K562 (cell line): ENCODE results near the gene BLVRA. TPM values are rescaled to one million over a fixed set of nuclear protein-coding genes. Genes with fewer than 3 reads are reported as not detected.

Experiments used
- FIP1L1 ChIP-seq: fragments of 200-400 bp; formaldehyde crosslinking; IDR thresholded peaks from 2 replicates; pipeline ENCODE4 v1.6.1; 2018; ENCODE audit warnings: mild to moderate bottlenecking, low read depth, low read length; ENCODE audit not compliant: poor library complexity, severe bottlenecking
- FOXA1 ChIP-seq: fragments of 450-650 bp; IDR thresholded peaks from 2 replicates; pipeline ENCODE4 v1.6.1; 2016; ENCODE audit warnings: mild to moderate bottlenecking, borderline replicate concordance
- GABPB2 ChIP-seq: fragments of 250-450 bp; sonication (Bioruptor Pico); conservative IDR thresholded peaks from 2 replicates; pipeline ENCODE4 v1.5.1; 2021; ENCODE audit warnings: mild to moderate bottlenecking
- HDAC2 ChIP-seq: fragments of 450-650 bp; IDR thresholded peaks from 2 replicates; pipeline ENCODE4 v1.6.1; 2016; ENCODE audit warnings: mild to moderate bottlenecking
- KLF1 ChIP-seq: fragments of 450-650 bp; IDR thresholded peaks from 2 replicates; pipeline ENCODE4 v1.6.1; 2016; ENCODE audit warnings: missing genetic modification characterization, missing compliant biosample characterization
- LEF1 ChIP-seq: fragments of 450-650 bp; IDR thresholded peaks from 2 replicates; pipeline ENCODE4 v1.6.1; 2016; ENCODE audit warnings: mild to moderate bottlenecking
- MTF1 ChIP-seq: fragments of 250-450 bp; sonication (Bioruptor Pico); IDR thresholded peaks from 2 replicates; pipeline ENCODE4 v1.9.0; 2021; ENCODE audit warnings: moderate library complexity, mild to moderate bottlenecking, inconsistent platforms, borderline replicate concordance
- NR2C1 ChIP-seq, 2 experiments: fragments of 450-650 bp; IDR thresholded peaks; 2 replicates each; pipeline ENCODE4 v1.6.1; 2017; ENCODE audit warnings: mild to moderate bottlenecking in 2 of 2, antibody characterized with exemption in 1 of 2, inconsistent platforms in 1 of 2, missing compliant biosample characterization in 1 of 2, missing genetic modification characterization in 1 of 2
- PML ChIP-seq: IDR thresholded peaks from 2 replicates; pipeline ENCODE4 v1.6.1; 2012; ENCODE audit warnings: low read length, inconsistent platforms
- POLR2AphosphoS2 ChIP-seq: IDR thresholded peaks from 2 replicates; pipeline ENCODE4 v1.6.1; 2012; ENCODE audit warnings: low read length, improper control_type of control experiment
- SNIP1 ChIP-seq: fragments of 450-650 bp; IDR thresholded peaks from 2 replicates; pipeline ENCODE4 v1.7.1; 2017; ENCODE audit warnings: low read depth, mild to moderate bottlenecking
- SRF ChIP-seq, 2 experiments: fragments of 250-450, 450-650 bp in 1 of 2; sonication (Bioruptor Pico) in 1 of 2; sonication (generic) in 1 of 2; formaldehyde crosslinking; IDR thresholded peaks; 2 replicates each; pipeline versions ENCODE4 v1.5.0 to v1.5.1; 2020 to 2022; ENCODE audit warnings: mild to moderate bottlenecking in 1 of 2, missing genetic modification reagents in 1 of 2
- TAF1 ChIP-seq: IDR thresholded peaks from 2 replicates; pipeline ENCODE4 v1.6.1; 2011; ENCODE audit warnings: mild to moderate bottlenecking, low read length, moderate library complexity; ENCODE audit not compliant: insufficient read depth, control insufficient read depth, severe bottlenecking; ENCODE audit errors: extremely low read depth
- TOE1 ChIP-seq, 2 experiments: fragments of 450-650 bp in 1 of 2; sonication (generic) in 1 of 2; formaldehyde crosslinking in 1 of 2; IDR thresholded peaks; 2 replicates each; pipeline versions ENCODE4 v1.7.1 to v1.8.0; 2016 to 2022; ENCODE audit warnings: borderline replicate concordance in 2 of 2, mild to moderate bottlenecking in 2 of 2, antibody characterized with exemption in 1 of 2, inconsistent platforms in 1 of 2, low read depth in 1 of 2, missing genetic modification reagents in 1 of 2, moderate library complexity in 1 of 2
- ZNF165 ChIP-seq: fragments of 250-450 bp; sonication (Bioruptor Pico); IDR thresholded peaks from 2 replicates; pipeline ENCODE4 v1.4.0; 2020; ENCODE audit warnings: borderline replicate concordance
- ZNF311 ChIP-seq: fragments of 250-450 bp; sonication (Bioruptor Pico); IDR thresholded peaks from 2 replicates; pipeline ENCODE4 v1.4.0; 2020; ENCODE audit warnings: mild to moderate bottlenecking, moderate library complexity
- ZNF444 ChIP-seq: fragments of 250-450 bp; sonication (Bioruptor Pico); IDR thresholded peaks from 2 replicates; pipeline ENCODE4 v1.4.0; 2020; ENCODE audit warnings: mild to moderate bottlenecking, moderate library complexity
- ZNF778 ChIP-seq: fragments of 450-650 bp; formaldehyde crosslinking; IDR thresholded peaks from 2 replicates; pipeline ENCODE4 v1.4.0; 2020; ENCODE audit warnings: mild to moderate bottlenecking, moderate library complexity
- polyA plus RNA-seq, 8 experiments: library from polyadenylated mRNA; depleted of rRNA in 4 of 8; stranded (reverse) in 5 of 8; unstranded in 3 of 8; fragments of >200 nt; fragmentation: Nextera tagmentation in 2 of 8; fragmentation: Illumina TruSeq in 1 of 8; extraction: Ambion mirVana in 2 of 8; extraction: Trizol in 1 of 8; gene quantifications; 2 replicates each; pipeline versions ENCODE4 v1.2.1 to v1.2.3, GENCODE V29; 2011 to 2014; ENCODE audit warnings: inconsistent platforms in 1 of 8, missing spikeins in 1 of 8
- total RNA-seq, 7 experiments: library from RNA; depleted of rRNA in 6 of 7; stranded (reverse); fragments of >200 nt in 6 of 7; fragmentation: Illumina TruSeq in 2 of 7; extraction: Trizol in 2 of 7; gene quantifications; 2 replicates each; pipeline versions ENCODE4 v1.2.1 to v1.2.3, GENCODE V29; 2011 to 2021; ENCODE audit warnings: low replicate concordance in 1 of 7
- TF ChIP-seq, protein P1 (sequence below): fragments of 250-450 bp; sonication (Bioruptor Pico); IDR thresholded peaks from 2 replicates; pipeline ENCODE4 v1.4.0; 2020; ENCODE audit warnings: mild to moderate bottlenecking
- TF ChIP-seq, protein P2 (sequence below): sonication (generic); formaldehyde crosslinking; IDR thresholded peaks from 2 replicates; pipeline ENCODE4 v1.8.1; 2023; ENCODE audit warnings: mild to moderate bottlenecking, missing genetic modification reagents
- TF ChIP-seq, protein P3 (sequence below): sonication (generic); formaldehyde crosslinking; IDR thresholded peaks from 2 replicates; pipeline ENCODE4 v1.8.0; 2023; ENCODE audit warnings: mild to moderate bottlenecking, missing genetic modification reagents
- TF ChIP-seq, protein P4 (sequence below): fragments of 450-650 bp; IDR thresholded peaks from 2 replicates; pipeline ENCODE4 v1.6.1; 2017; ENCODE audit warnings: antibody characterized with exemption

The BLVRA gene
- total and polyA plus RNA-seq, 9 of the 15 experiments (the other 6 are each of a cell fraction or from before 2014, with no cell fraction given) = 48.5 to 147 (median 61.5) TPM

DNA sequence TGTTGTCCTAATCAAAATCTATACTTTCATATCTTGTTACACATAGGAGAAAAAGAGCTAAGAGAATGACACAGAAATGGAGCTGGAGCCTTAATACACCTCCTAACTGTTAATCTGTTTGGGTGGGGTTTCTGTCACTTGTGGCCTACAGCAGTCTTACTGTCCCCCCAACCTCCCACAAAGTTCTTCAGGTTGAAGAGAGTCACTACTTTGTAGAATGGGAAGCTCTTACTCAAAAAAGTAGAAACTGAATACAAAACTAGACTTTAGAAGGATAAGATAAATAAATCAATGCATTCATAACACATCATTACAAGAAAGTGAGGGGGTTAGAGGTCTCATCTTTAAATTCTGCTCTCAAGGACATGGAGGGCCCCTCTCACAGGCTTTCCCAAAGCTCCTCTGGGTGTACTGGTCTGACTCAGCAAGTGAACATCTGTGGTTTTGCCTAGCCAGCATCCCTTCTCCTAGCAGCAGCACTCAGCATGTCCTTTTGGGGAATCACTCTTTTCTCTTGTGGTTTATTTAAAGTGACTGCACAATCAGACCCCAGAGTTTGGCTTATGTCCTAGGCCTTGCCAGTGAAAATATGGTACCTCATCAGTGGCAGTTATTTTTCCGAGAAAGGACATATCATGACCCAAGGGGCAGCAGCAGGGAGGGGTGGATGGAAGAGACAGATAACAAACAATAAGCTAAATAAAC, 2.0 kb upstream of the BLVRA start (continued):
- 0 out of 2 replicates have a peak, but pooled peaks have one; percentile 9 for TF ChIP-seq TOE1 (IDR thresholded peaks at IDR 0.05; ENCODE audit: borderline replicate concordance)
- TF ChIP-seq TOE1 (CRISPR knock-in tag; IDR thresholded peaks at IDR 0.05; ENCODE audit: borderline replicate concordance, low read depth) = no peak
- no peak for TF ChIP-seq FOXA1
- TF ChIP-seq POLR2AphosphoS2 = no peak
- TF ChIP-seq KLF1 = no peak
- peak in 1 of 2 experiments; percentile 79; a peak in 1 of 4 replicates for TF ChIP-seq SRF (CRISPR knock-in tag; IDR thresholded peaks at IDR 0.05)
- TF ChIP-seq MTF1 (CRISPR knock-in tag) = no peak
- no peak for TF ChIP-seq SNIP1
- no peak for TF ChIP-seq TAF1
- no peak for TF ChIP-seq ZNF165 (CRISPR knock-in tag)
- TF ChIP-seq HDAC2 = peak; percentile 65; the same call in 1 of the 2 replicates
- TF ChIP-seq GABPB2 (CRISPR knock-in tag) = no peak
- TF ChIP-seq ZNF444 (CRISPR knock-in tag) = no peak
- TF ChIP-seq, protein P1, sequence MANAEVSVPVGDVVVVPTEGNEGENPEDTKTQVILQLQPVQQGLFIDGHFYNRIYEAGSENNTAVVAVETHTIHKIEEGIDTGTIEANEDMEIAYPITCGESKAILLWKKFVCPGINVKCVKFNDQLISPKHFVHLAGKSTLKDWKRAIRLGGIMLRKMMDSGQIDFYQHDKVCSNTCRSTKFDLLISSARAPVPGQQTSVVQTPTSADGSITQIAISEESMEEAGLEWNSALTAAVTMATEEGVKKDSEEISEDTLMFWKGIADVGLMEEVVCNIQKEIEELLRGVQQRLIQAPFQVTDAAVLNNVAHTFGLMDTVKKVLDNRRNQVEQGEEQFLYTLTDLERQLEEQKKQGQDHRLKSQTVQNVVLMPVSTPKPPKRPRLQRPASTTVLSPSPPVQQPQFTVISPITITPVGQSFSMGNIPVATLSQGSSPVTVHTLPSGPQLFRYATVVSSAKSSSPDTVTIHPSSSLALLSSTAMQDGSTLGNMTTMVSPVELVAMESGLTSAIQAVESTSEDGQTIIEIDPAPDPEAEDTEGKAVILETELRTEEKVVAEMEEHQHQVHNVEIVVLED (CRISPR knock-in tag) = no peak
- no peak for TF ChIP-seq FIP1L1
- TF ChIP-seq NR2C1 (IDR thresholded peaks at IDR 0.05) = no peak
- no peak for TF ChIP-seq NR2C1 (tag; IDR thresholded peaks at IDR 0.05)
- TF ChIP-seq PML = no peak
- TF ChIP-seq, protein P2, sequence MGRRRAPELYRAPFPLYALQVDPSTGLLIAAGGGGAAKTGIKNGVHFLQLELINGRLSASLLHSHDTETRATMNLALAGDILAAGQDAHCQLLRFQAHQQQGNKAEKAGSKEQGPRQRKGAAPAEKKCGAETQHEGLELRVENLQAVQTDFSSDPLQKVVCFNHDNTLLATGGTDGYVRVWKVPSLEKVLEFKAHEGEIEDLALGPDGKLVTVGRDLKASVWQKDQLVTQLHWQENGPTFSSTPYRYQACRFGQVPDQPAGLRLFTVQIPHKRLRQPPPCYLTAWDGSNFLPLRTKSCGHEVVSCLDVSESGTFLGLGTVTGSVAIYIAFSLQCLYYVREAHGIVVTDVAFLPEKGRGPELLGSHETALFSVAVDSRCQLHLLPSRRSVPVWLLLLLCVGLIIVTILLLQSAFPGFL = no peak
- peak; percentile 53; the same call in 1 of the 2 replicates for TF ChIP-seq LEF1
- TF ChIP-seq ZNF311 (CRISPR knock-in tag) = no peak
- TF ChIP-seq, protein P3, sequence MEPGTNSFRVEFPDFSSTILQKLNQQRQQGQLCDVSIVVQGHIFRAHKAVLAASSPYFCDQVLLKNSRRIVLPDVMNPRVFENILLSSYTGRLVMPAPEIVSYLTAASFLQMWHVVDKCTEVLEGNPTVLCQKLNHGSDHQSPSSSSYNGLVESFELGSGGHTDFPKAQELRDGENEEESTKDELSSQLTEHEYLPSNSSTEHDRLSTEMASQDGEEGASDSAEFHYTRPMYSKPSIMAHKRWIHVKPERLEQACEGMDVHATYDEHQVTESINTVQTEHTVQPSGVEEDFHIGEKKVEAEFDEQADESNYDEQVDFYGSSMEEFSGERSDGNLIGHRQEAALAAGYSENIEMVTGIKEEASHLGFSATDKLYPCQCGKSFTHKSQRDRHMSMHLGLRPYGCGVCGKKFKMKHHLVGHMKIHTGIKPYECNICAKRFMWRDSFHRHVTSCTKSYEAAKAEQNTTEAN (CRISPR knock-in tag) = no peak
- TF ChIP-seq, protein P4, sequence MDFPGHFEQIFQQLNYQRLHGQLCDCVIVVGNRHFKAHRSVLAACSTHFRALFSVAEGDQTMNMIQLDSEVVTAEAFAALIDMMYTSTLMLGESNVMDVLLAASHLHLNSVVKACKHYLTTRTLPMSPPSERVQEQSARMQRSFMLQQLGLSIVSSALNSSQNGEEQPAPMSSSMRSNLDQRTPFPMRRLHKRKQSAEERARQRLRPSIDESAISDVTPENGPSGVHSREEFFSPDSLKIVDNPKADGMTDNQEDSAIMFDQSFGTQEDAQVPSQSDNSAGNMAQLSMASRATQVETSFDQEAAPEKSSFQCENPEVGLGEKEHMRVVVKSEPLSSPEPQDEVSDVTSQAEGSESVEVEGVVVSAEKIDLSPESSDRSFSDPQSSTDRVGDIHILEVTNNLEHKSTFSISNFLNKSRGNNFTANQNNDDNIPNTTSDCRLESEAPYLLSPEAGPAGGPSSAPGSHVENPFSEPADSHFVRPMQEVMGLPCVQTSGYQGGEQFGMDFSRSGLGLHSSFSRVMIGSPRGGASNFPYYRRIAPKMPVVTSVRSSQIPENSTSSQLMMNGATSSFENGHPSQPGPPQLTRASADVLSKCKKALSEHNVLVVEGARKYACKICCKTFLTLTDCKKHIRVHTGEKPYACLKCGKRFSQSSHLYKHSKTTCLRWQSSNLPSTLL = no peak
- TF ChIP-seq ZNF778 (CRISPR knock-in tag) = no peak
